AG09319 (cell line): ENCODE results near the gene PTBP2.

ENCODE experiments used
- DNase-seq: peaks from one replicate; pipeline ENCODE4 v3.0.0-alpha.2; 2010; ENCODE audit warnings: low read depth; ENCODE audit errors: extremely low read depth
- TF ChIP-seq, protein P1 (sequence below): IDR thresholded peaks from 2 replicates; pipeline ENCODE4 v1.5.1; 2011; ENCODE audit warnings: low read depth, mild to moderate bottlenecking, inconsistent platforms, low read length, moderate library complexity

PTBP2 gene

DNA sequence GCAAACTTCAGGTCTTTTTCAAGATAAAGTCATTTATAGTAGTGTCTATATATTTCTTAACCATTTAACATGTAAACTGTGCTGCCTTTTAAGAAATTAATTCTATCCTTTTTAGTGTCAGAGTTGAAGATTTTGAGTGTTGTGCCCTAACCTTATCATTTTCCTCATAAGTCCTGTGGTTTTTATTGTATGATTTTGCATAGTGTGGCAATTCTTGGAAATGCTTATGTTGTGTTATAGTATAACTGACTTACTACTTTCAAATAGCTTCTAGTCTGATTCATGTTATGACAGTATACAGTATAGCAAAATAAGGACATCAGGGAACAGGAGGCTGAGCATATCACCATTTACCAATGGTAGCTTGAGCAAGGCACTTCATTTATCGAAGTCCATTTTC is 99.1 kb downstream of the PTBP2 start:
- TF ChIP-seq, protein P1, sequence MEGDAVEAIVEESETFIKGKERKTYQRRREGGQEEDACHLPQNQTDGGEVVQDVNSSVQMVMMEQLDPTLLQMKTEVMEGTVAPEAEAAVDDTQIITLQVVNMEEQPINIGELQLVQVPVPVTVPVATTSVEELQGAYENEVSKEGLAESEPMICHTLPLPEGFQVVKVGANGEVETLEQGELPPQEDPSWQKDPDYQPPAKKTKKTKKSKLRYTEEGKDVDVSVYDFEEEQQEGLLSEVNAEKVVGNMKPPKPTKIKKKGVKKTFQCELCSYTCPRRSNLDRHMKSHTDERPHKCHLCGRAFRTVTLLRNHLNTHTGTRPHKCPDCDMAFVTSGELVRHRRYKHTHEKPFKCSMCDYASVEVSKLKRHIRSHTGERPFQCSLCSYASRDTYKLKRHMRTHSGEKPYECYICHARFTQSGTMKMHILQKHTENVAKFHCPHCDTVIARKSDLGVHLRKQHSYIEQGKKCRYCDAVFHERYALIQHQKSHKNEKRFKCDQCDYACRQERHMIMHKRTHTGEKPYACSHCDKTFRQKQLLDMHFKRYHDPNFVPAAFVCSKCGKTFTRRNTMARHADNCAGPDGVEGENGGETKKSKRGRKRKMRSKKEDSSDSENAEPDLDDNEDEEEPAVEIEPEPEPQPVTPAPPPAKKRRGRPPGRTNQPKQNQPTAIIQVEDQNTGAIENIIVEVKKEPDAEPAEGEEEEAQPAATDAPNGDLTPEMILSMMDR: no peak
- no peak for DNase-seq

- DNase-seq: no peak
- TF ChIP-seq, protein P1: no peak
Observed at GRCh38 chr1:96825231-96825630, 103.6 kb downstream of the PTBP2 start.

DNA sequence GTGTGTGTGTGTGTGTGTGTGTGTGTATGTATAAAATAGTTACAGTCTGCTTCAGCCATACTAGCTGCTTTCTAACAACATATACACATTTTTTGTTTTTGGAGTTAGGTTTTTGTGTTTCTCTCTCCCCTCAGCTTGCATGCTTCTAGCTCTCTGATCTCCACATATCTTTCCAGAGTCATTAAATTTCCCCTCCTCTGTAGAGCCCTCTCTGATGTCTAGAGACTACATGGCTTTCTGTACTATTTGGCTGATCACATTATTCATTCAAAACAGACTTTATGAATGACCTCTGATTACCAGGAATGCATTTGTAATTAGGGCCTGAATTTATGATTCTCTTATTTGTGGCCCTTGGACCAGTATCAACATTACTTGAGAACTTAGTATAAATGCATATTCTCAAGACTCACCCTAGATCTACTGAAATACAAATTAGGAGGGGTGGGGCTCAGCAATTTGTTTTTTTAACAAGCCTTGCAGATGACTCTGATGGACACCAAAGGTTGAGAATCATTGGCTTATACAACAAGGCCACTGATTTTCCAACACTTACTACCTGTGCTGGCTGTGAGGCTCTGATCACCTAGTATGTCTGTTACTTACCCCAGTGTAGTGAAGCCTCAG is 104.5 kb downstream of the PTBP2 start:
- TF ChIP-seq, protein P1: no peak
- no peak for DNase-seq

DNA sequence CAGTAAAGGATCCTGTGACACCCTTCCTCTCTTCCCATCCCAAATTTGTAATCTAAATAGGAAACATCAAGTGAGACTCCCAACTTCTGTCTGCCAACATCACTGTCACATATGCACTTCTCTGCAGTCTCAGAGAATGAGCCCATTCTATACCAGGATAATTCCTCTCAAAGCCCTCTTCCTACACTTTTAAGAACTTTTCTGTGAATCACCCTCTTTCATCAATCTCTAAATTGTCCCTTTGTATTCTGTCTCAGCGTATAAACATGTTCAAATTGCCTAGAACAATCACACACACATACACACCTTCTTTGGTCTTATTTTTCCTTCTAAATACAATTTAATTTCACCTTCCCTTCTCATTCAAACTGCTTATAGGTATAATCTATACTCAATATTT is 111.8 kb downstream of the PTBP2 start:
- TF ChIP-seq, protein P1: no peak
- no peak for DNase-seq

DNA sequence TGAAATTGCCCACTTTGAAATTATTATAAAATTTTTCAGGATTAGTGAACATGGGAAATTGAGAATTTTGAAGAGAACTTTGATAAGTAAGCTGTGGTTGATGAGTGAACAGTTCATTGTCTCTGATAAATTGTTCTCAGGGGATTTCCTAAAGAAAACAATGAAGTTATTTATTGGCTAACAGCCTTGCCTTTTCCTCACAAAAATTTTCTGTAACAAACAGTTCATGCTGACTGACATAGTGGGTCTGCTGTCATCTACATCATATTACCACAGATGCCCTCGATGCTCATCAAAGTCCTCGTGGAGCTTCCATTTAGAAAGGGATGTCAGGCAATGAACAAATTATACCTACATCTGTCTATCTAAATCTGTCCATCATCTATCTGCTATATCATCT is 113.4 kb downstream of the PTBP2 start:
- TF ChIP-seq, protein P1: no peak
- DNase-seq: no peak

- no peak for DNase-seq
- TF ChIP-seq, protein P1: no peak
Observed at GRCh38 chr1:96837057-96837780, 115.6 kb downstream of the PTBP2 start.

DNA sequence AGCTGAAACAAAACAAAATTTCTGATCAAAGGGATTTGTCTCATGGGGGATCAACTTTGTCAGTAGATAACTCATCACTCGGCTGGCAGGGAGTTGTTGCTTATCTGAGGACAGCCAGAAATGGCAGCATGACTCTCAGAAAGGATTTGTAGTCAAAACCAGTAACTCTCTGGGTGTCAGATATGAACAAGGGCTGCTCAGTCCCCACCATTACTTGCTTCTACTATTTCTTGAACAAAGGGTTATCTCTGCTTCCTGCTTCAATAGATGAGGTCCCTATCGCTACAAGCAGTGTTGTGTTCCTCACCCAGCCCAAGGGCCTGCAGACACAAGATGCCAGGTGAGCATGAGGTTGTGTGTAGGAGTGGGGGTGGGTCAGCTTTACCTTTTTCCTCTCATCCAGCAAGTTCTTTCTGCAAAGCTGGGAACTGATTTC is 116.2 kb downstream of the PTBP2 start:
- no peak for DNase-seq
- TF ChIP-seq, protein P1: no peak
